H9 (cell line): ENCODE results near the gene MAP2K2. TPM values are rescaled to one million over a fixed set of nuclear protein-coding genes. Genes with fewer than 3 reads are reported as not detected.

Experiments
- DNase-seq: peaks from one replicate; pipeline ENCODE4 v3.0.0-alpha.2; 2017
- H2AFZ ChIP-seq: one replicate; pipeline ENCODE4 v1.6.1; 2013; ENCODE audit warnings: mild to moderate bottlenecking, low read length, control low read depth, moderate library complexity
- H2AK5ac ChIP-seq: 2 replicates; pipeline ENCODE4 v1.6.1; 2013; ENCODE audit warnings: low read length, control low read depth, mixed read lengths; ENCODE audit not compliant: insufficient read length
- H2BK120ac ChIP-seq: one replicate; pipeline ENCODE4 v1.6.1; 2013; ENCODE audit warnings: low read depth, mild to moderate bottlenecking, low read length, control low read depth, inconsistent platforms; ENCODE audit not compliant: poor library complexity, severe bottlenecking
- H2BK12ac ChIP-seq: 2 replicates; pipeline ENCODE4 v1.6.1; 2013; ENCODE audit warnings: low read length, control low read depth, mixed read lengths, low read depth; ENCODE audit not compliant: insufficient read length
- H2BK15ac ChIP-seq: 2 replicates; pipeline ENCODE4 v1.6.1; 2013; ENCODE audit warnings: low read depth, low read length, control low read depth
- H2BK20ac ChIP-seq: one replicate; pipeline ENCODE4 v1.6.1; 2013; ENCODE audit warnings: low read depth, mild to moderate bottlenecking, low read length, control low read depth, inconsistent platforms; ENCODE audit not compliant: poor library complexity, severe bottlenecking
- H2BK5ac ChIP-seq: 2 replicates; pipeline ENCODE4 v1.6.1; 2013; ENCODE audit warnings: low read length, control low read depth, mixed read lengths; ENCODE audit not compliant: insufficient read length
- H3K14ac ChIP-seq: 2 replicates; pipeline ENCODE4 v1.6.1; 2013; ENCODE audit warnings: low read length, control low read depth; ENCODE audit not compliant: insufficient read depth
- H3K18ac ChIP-seq: 2 replicates; pipeline ENCODE4 v1.6.1; 2013; ENCODE audit warnings: low read depth, mild to moderate bottlenecking, mixed read lengths, low read length, control low read depth; ENCODE audit not compliant: insufficient read length
- H3K23ac ChIP-seq: 2 replicates; pipeline ENCODE4 v1.6.1; 2013; ENCODE audit warnings: low read length, control low read depth, mixed read lengths, low read depth; ENCODE audit not compliant: insufficient read length
- H3K23me2 ChIP-seq: 2 replicates; pipeline ENCODE4 v1.6.1; 2013; ENCODE audit warnings: low read depth, mild to moderate bottlenecking, mixed read lengths, low read length, control low read depth; ENCODE audit not compliant: insufficient read length, poor library complexity, severe bottlenecking
- H3K27ac ChIP-seq: 2 replicates; pipeline ENCODE4 v1.5.1; 2013; ENCODE audit warnings: low read length, control low read depth, mixed read lengths, low read depth; ENCODE audit not compliant: insufficient read length
- H3K27me3 ChIP-seq: 2 replicates; pipeline ENCODE4 v1.6.1; 2013; ENCODE audit warnings: low read length, control low read depth, inconsistent platforms; ENCODE audit not compliant: insufficient read depth
- H3K4ac ChIP-seq: 2 replicates; pipeline ENCODE4 v1.6.1; 2013; ENCODE audit warnings: low read depth, mild to moderate bottlenecking, control low read depth, inconsistent platforms, low read length, moderate library complexity
- H3K4me1 ChIP-seq: 2 replicates; pipeline ENCODE4 v1.6.1; 2013; ENCODE audit warnings: low read length, control low read depth, inconsistent platforms; ENCODE audit not compliant: insufficient read depth
- H3K4me2 ChIP-seq: 2 replicates; pipeline ENCODE4 v1.6.1; 2013; ENCODE audit warnings: low read length, control low read depth, mixed read lengths; ENCODE audit not compliant: insufficient read length, insufficient read depth
- H3K56ac ChIP-seq: 2 replicates; pipeline ENCODE4 v1.6.1; 2013; ENCODE audit warnings: low read depth, mild to moderate bottlenecking, mixed read lengths, low read length, control low read depth; ENCODE audit not compliant: insufficient read length
- H3K79me1 ChIP-seq: 2 replicates; pipeline ENCODE4 v1.6.1; 2013; ENCODE audit warnings: low read depth, mild to moderate bottlenecking, moderate library complexity, low read length, control low read depth, inconsistent platforms; ENCODE audit not compliant: insufficient read depth, poor library complexity, severe bottlenecking
- H3K79me2 ChIP-seq: 2 replicates; pipeline ENCODE4 v1.6.1; 2013; ENCODE audit warnings: low read length, control low read depth, inconsistent platforms; ENCODE audit not compliant: insufficient read depth
- H3K9ac ChIP-seq: 2 replicates; pipeline ENCODE4 v1.6.1; 2013; ENCODE audit warnings: low read length, control low read depth, mixed read lengths; ENCODE audit not compliant: insufficient read length; ENCODE audit errors: extremely low read depth
- H3K9me3 ChIP-seq: one replicate; pipeline ENCODE4 v1.6.1; 2013; ENCODE audit warnings: low read depth, low read length, inconsistent platforms; ENCODE audit not compliant: control insufficient read depth
- H3T11ph ChIP-seq: one replicate; pipeline ENCODE4 v1.6.1; 2013; ENCODE audit warnings: mild to moderate bottlenecking, low read length, control low read depth, inconsistent platforms
- H4K20me1 ChIP-seq: one replicate; pipeline ENCODE4 v1.6.1; 2013; ENCODE audit not compliant: control insufficient read depth, insufficient read length, insufficient read depth
- H4K5ac ChIP-seq: 2 replicates; pipeline ENCODE4 v1.6.1; 2013; ENCODE audit warnings: low read depth, mild to moderate bottlenecking, mixed read lengths, low read length, control low read depth; ENCODE audit not compliant: insufficient read length
- H4K8ac ChIP-seq: replicated peaks from 2 replicates; pipeline ENCODE4 v1.6.1; 2013; ENCODE audit warnings: low read length, control low read depth, mixed read lengths, low read depth; ENCODE audit not compliant: insufficient read length
- H4K91ac ChIP-seq: 2 replicates; pipeline ENCODE4 v1.6.1; 2013; ENCODE audit warnings: low read depth, mild to moderate bottlenecking, moderate library complexity, mixed read lengths, low read length, control low read depth; ENCODE audit not compliant: insufficient read length
- H3K27ac Mint-ChIP-seq, 3 experiments: 2 replicates in 2 of 3; 3 replicates in 1 of 3; pipeline ENCODE4 v1.8.0; 2020 to 2021; ENCODE audit warnings: mixed read lengths in 3 of 3, mild to moderate bottlenecking in 1 of 3, moderate library complexity in 1 of 3
- H3K27me3 Mint-ChIP-seq: 2 replicates; pipeline ENCODE4 v1.8.0; 2021; ENCODE audit warnings: low read depth, mild to moderate bottlenecking, moderate library complexity, mixed read lengths
- H3K36me3 Mint-ChIP-seq, 3 experiments: 2 replicates in 2 of 3; 3 replicates in 1 of 3; pipeline ENCODE4 v1.8.0; 2020 to 2021; ENCODE audit warnings: low read depth in 3 of 3, mixed read lengths in 3 of 3; ENCODE audit not compliant: insufficient read depth in 1 of 3
- H3K4me1 Mint-ChIP-seq, 2 experiments: 2 replicates each; pipeline ENCODE4 v1.8.0; 2020; ENCODE audit warnings: mixed read lengths in 2 of 2
- H3K4me3 Mint-ChIP-seq, 2 experiments: 2 replicates in 1 of 2; 3 replicates in 1 of 2; pipeline ENCODE4 v1.8.0; 2020 to 2021; ENCODE audit warnings: mild to moderate bottlenecking in 2 of 2, mixed read lengths in 2 of 2, moderate library complexity in 1 of 2
- H3K9me3 Mint-ChIP-seq, 2 experiments: 2 replicates in 1 of 2; 3 replicates in 1 of 2; pipeline ENCODE4 v1.8.0; 2020; ENCODE audit warnings: mild to moderate bottlenecking in 2 of 2, mixed read lengths in 2 of 2, moderate library complexity in 1 of 2
- CTCF ChIP-seq: fragments of 200-600 bp; sonication (generic); conservative IDR thresholded peaks from 3 replicates; pipeline ENCODE4 v1.8.0; 2021; ENCODE audit warnings: antibody characterized with exemption, mild to moderate bottlenecking
- WGBS: extraction: QIAGEN DNeasy Blood & Tissue Kit; methylation state at CpG from one replicate; pipeline ENCODE4 v1.1.7; 2013; ENCODE audit warnings: missing lambda C conversion rate, low lambda C conversion rate, mixed read lengths; ENCODE audit not compliant: insufficient read length; ENCODE audit errors: extremely low coverage; 5-methylcytosine and 5-hydroxymethylcytosine counted together
- total RNA-seq: library from RNA; stranded (reverse); gene quantifications from 2 replicates; pipeline ENCODE4 v1.2.1, GENCODE V29; 2021

The MAP2K2 gene
- total RNA-seq, 1 experiment from 2014 or later, result 167 TPM

DNA sequence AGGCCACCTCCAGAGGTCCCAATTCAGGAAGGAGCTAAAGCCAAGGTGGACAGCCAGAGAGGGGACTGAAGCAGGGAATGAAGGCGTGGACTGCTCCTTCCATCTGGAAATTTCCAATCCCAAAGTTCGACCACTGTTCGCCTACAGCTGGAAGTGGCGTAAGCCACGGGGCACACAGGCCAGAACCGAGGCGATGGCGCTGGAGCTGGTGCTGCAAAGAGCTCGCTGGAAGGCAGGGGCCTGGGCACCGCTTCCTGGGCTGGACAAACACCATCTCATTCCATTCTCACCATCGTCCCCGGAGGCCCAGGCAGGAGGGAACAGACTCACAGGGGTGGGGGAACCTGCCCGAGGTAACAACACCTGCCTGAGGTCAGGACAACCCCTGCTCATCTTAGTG is 4.2 kb downstream of the MAP2K2 start:
- Histone ChIP-seq H2AFZ (no peak overlapping the region), H3K23me2 (peaks cover 11% of the 10 kb centered on the region), H2BK12ac (no peak overlapping the region), H4K20me1 (no peaks in the 10 kb centered on the region), H3K9me3 (no peaks in the 10 kb centered on the region), H3K79me2 (peaks cover 11% of the 10 kb centered on the region; the same call in 1 of the 2 replicates), H4K91ac (no peak overlapping the region), H2BK20ac (no peak overlapping the region), H3K27me3 (no peaks in the 10 kb centered on the region), H2AK5ac (no peak overlapping the region), H3T11ph (no peak overlapping the region), H3K4me2 (no peak overlapping the region), H3K79me1 (peaks cover 7% of the 10 kb centered on the region), H2BK5ac (no peak overlapping the region), H3K56ac (no peak overlapping the region), H3K14ac (no peak overlapping the region), H3K9ac (no peak overlapping the region), H2BK15ac (no peak overlapping the region), H3K4me1 (peaks cover 2% of the 10 kb centered on the region; the same call in 1 of the 2 replicates), H3K4ac (no peak overlapping the region), H3K18ac (no peak overlapping the region), H3K23ac (no peak overlapping the region), H4K8ac (no peak overlapping the region), H4K5ac (no peak overlapping the region), H3K27ac (no peak overlapping the region), H2BK120ac (no peak overlapping the region)
- peaks cover 11 to 13% of the 10 kb centered on the region in 2 experiments for H3K4me1 Mint-ChIP-seq
- H3K27me3 Mint-ChIP-seq, result no peaks in the 10 kb centered on the region; the same call in 1 of the 2 replicates
- TF ChIP-seq CTCF, result no peak
- H3K27ac Mint-ChIP-seq, result no peak overlapping the region
- peaks cover 19 to 42% (median 35%) of the 10 kb centered on the region in 3 experiments; a peak in 6 of 7 replicates for H3K36me3 Mint-ChIP-seq
- no peak for DNase-seq
- H3K4me3 Mint-ChIP-seq, result no peak overlapping the region
- H3K9me3 Mint-ChIP-seq, result no peaks in the 10 kb centered on the region; a peak in 2 of 5 replicates
- WGBS, result no CpG with 5 or more reads among the region's 13 CpGs
